GM12864 (cell line): Measurements from ENCODE around the gene RDH14.

Experiments
- DNase-seq: peaks from one replicate; pipeline ENCODE4 v3.0.0-alpha.2; 2011; ENCODE audit warnings: low read depth
- H3K4me3 ChIP-seq: 2 replicates; pipeline ENCODE4 v1.5.1; 2011; ENCODE audit warnings: mild to moderate bottlenecking, low read depth, low read length, control low read depth
- TF ChIP-seq, protein P1 (sequence below): IDR thresholded peaks from 2 replicates; pipeline ENCODE4 v1.5.1; 2011; ENCODE audit warnings: low read depth, mild to moderate bottlenecking, moderate library complexity, low read length, control low read depth, inconsistent platforms; ENCODE audit errors: missing control alignments

RDH14 gene

DNA sequence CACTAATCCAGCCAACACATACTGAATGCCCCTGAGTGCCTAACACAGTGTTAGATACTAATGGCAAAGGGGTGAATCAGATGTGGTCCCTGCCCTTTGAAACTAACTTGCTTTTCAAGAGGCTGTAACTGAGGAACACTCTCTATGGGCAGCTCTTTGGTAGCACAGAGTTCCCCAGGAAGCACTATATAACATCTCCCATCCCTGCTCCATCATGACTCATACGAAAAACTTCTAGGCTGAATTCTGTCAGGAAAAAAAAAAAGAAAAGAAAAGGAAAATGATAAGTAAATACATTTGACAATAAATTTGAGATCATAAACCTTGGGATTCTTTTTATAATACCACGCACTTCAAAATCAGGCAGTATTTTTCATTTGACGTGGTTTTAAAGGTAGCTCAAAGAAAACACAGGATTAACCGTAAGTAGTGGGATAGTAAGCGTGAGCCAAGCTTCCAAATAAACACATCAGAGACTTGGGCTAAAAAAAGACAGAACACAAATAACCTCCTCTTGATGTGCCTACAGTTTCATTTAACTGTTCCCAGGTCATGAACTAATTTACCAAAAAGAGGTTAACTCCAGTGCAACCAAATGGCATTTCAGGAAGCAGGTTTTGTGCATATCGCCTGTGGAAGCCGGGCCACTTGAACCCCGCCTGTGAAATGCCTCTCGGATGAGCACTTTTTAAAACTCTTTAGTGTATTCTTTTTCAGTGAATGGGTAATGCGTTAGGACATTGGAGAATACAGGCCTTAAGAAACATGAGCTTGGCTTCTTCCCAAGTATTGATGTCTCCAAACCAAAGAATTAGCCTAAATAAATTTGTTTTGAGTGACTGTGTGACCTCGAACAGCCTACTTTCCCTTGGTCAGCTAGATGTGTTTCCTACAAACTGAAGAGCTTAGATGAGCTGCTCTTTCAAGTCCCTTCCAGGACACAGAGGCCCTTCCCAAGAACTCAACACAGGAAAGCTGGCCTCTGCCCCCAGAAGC lies 42.0 kb downstream of the RDH14 start:
- no peak overlapping the region for H3K4me3 ChIP-seq
- TF ChIP-seq, protein P1, sequence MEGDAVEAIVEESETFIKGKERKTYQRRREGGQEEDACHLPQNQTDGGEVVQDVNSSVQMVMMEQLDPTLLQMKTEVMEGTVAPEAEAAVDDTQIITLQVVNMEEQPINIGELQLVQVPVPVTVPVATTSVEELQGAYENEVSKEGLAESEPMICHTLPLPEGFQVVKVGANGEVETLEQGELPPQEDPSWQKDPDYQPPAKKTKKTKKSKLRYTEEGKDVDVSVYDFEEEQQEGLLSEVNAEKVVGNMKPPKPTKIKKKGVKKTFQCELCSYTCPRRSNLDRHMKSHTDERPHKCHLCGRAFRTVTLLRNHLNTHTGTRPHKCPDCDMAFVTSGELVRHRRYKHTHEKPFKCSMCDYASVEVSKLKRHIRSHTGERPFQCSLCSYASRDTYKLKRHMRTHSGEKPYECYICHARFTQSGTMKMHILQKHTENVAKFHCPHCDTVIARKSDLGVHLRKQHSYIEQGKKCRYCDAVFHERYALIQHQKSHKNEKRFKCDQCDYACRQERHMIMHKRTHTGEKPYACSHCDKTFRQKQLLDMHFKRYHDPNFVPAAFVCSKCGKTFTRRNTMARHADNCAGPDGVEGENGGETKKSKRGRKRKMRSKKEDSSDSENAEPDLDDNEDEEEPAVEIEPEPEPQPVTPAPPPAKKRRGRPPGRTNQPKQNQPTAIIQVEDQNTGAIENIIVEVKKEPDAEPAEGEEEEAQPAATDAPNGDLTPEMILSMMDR, result no peak
- no peak for DNase-seq

DNA sequence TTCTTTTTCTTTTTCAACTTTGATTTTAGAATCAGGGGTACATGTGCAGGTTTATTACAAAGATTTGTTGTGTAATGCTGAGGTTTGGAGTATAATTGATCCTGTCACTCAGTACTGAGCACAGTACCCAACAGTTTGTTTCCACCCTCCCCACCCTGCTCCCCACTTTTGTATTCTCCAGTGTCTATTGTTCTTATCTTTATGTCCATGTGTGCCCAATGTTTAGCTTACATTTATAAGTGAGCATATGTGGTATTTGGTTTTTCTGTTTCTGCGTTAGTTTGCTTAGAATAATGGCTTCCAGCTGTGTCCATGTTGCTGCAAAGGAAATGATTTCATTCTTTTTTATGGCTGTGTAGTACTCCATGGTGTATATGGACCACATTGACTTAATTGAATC lies 43.1 kb downstream of the RDH14 start:
- H3K4me3 ChIP-seq, result no peak overlapping the region
- DNase-seq, result no peak
- TF ChIP-seq, protein P1, result no peak

DNA sequence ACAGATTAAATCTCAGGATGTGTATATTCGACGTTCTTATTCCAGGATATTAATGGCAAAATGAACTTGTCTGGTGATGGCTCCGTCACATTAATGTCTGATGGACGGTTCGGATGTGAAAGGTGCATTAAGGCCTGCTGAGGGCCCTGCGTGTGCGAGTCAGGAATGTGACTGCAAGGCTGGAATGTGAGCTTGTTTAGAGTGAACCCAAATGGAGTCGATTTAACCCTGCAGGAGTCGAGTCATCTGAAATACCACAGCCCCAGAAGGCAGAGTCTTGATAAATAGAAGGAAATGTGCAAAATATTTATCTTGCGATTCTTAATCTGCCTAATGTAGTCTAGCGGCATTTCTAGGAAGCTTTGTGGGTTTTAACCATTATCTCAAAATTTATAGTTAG lies 44.3 kb downstream of the RDH14 start:
- no peak for DNase-seq
- H3K4me3 ChIP-seq, result no peak overlapping the region
- TF ChIP-seq, protein P1, result no peak

DNA sequence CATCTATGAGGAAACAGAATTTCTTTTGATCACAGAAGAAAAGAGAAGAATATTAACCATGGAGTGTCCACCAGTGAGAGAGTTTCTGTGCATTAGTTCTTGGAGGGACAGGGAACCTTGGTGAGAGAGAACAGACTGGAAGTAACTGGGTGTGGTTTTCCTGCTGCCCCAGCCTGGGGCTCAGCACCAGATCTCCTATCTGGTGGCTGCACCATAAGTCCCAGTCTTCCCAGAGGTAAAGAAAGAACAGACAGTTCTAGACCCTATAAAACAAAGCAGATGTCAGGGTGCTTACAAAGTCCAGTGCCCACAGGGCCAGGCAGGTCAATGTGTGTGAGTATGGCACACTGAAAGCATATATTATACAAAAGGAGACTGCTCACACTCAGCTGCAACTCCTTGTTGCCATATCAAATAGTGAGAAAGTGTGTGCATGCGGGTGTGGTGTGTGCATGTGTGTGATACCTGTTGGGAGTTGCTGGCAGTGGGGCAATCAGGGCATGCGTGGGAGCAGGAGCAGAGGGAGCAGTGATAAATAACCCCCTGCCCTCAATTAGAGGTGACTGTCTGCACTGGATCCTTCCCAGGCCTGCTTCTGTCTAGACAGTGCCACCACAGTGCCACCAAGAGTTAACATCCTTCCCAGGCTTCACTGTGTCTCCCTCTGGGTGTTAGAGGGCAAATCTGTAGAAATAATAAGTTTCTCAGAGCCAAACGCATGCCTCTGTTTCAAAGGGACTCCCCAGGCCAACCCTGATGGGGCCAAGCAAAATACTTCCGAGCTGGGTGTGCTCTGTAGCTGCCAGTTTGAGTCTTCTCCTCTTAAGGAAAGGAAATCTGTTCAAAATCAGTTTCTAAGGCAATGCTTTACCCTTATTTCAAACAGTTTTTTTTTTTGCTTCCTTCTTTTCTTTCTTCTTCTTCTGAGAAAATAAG lies 45.7 kb downstream of the RDH14 start:
- TF ChIP-seq, protein P1, result no peak
- DNase-seq, result no peak

DNA sequence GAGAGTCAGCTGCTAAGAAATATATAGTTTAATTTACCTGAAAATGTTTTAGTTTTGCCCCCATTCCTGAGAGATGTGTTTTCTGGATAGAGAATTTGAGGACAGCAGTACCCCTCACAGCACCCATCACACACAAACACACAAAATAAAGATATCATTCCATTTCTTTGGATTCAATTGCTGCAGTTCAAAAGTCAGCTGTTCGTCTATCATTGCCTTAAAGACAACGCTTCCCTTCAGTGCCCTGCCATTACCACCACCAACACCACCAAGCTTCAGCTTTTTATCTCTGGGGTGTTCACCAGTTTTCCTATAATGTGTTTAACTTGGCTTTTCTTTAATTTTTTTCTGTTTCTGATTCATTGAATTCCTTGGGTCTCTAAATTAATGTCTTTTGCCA lies 49.7 kb downstream of the RDH14 start:
- TF ChIP-seq, protein P1, result no peak
- no peak overlapping the region for H3K4me3 ChIP-seq
- DNase-seq, result no peak

More for the DNA sequence above, 45.7 kb downstream of the RDH14 start:
- no peak overlapping the region for H3K4me3 ChIP-seq

DNA sequence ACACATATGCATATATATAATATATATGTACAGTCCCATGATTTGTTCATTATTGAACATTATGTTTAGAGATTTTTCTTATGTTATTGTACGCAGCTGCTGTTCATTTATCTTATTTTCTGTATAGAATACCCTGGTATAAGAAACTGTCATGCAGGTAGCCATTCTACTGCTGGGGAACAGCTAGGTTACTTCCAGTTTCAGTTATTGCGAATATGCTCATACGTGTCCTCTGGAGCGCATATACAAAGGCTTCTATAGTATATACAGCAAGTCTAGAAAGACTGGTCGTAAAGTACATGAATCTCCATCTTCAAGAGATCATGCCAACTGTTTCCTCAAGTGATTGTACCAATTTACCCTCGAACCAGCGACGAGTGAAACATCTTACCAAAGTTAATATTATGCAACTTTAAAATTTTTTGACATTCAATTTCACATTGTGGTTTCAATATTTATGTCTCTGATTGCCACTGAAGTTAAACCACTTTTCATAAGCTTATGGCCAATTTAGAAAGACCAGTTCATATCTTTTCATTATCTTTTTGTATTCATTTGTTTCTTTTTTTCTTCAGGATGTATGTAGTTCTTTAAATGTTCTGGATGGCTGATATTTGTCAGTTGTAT lies 53.5 kb downstream of the RDH14 start:
- DNase-seq, result no peak
- TF ChIP-seq, protein P1, result no peak

More for the DNA sequence above, 53.5 kb downstream of the RDH14 start:
- no peak overlapping the region for H3K4me3 ChIP-seq
